HepG2 (cell line): Measurements from ENCODE around the gene ARFIP1. TPM values are rescaled to one million over a fixed set of nuclear protein-coding genes. Genes with fewer than 3 reads are reported as not detected.

Experiments used
- ATAC-seq: fragments of 200-7000 bp; cut with Tn5 transposase; 3 replicates; pipeline ENCODE4 v1.9.1; 2020; ENCODE audit warnings: mild to moderate bottlenecking, moderate library complexity
- BruUV-seq: library from RNA; stranded (reverse); fragments of 400-500 nt; replicated peaks from 2 replicates; lab custom pipeline; 2021; lab: Mats Ljungman, UMichigan
- CTCF ChIA-PET: fragments of 300-600 bp; formaldehyde crosslinking; extraction: SDS; loops from one replicate; lab custom pipeline; 2021; ENCODE audit warnings: low total read pairs, inconsistent platforms, low intra/inter-chr PET ratio; lab: Yijun Ruan, JAX
- POLR2A ChIA-PET: fragments of 350-600 bp; sonication (Branson Sonifier 250); formaldehyde crosslinking; loops from one replicate; lab custom pipeline; 2020; ENCODE audit warnings: antibody characterized with exemption, inconsistent platforms; lab: Yijun Ruan, JAX
- DNase-seq: peaks from one replicate; pipeline ENCODE4 v3.0.0-alpha.2; 2015; ENCODE audit warnings: low spot score
- FAIRE-seq: peaks from 3 replicates; lab custom pipeline; 2011; peaks lifted over from hg19 to GRCh38; lab: Jason Lieb, UNC
- H2AFZ ChIP-seq: one replicate; pipeline ENCODE4 v1.6.1; 2011; ENCODE audit warnings: low read length, inconsistent platforms
- H3K27ac ChIP-seq: fragments of 300-600 bp; 3 replicates; pipeline ENCODE4 v1.8.0; 2011; ENCODE audit warnings: mixed run types, mild to moderate bottlenecking, mixed read lengths, low read length, inconsistent platforms; ENCODE audit not compliant: insufficient read depth; ENCODE audit errors: extremely low read length
- H3K27me3 ChIP-seq, 2 experiments: fragments of 200-600 bp in 1 of 2; 2 replicates in 1 of 2; 3 replicates in 1 of 2; pipeline versions ENCODE4 v1.6.0 to v1.8.0; 2011; ENCODE audit warnings: low read length in 2 of 2, mild to moderate bottlenecking in 2 of 2, moderate library complexity in 2 of 2, inconsistent platforms in 1 of 2; ENCODE audit not compliant: insufficient read depth in 2 of 2, control insufficient read depth in 1 of 2
- H3K36me3 ChIP-seq, 2 experiments: fragments of 200-600 bp in 1 of 2; replicated peaks in 1 of 2; 2 replicates in 1 of 2; 3 replicates in 1 of 2; pipeline versions ENCODE4 v1.5.1 to v1.8.0; 2011; ENCODE audit warnings: low read length in 2 of 2, inconsistent platforms in 1 of 2; ENCODE audit not compliant: insufficient read depth in 2 of 2, control insufficient read depth in 1 of 2
- H3K4me1 ChIP-seq: 2 replicates; pipeline ENCODE4 v1.5.1; 2012; ENCODE audit warnings: low read length, inconsistent platforms; ENCODE audit not compliant: insufficient read depth
- H3K4me2 ChIP-seq: 2 replicates; pipeline ENCODE4 v1.6.0; 2011; ENCODE audit warnings: low read depth, low read length, inconsistent platforms
- H3K4me3 ChIP-seq, 3 experiments: fragments of 200-600 bp in 1 of 3; sonication (generic), shearing (Covaris generic) in 1 of 3; replicated peaks in 1 of 3; 2 replicates each; pipeline ENCODE4 v1.5.1; 2011 to 2016; ENCODE audit warnings: low read length in 3 of 3, inconsistent platforms in 2 of 3, low read depth in 2 of 3, mild to moderate bottlenecking in 2 of 3, control low read depth in 1 of 3, mixed read lengths in 1 of 3; ENCODE audit not compliant: insufficient read depth in 1 of 3
- H3K79me2 ChIP-seq: one replicate; pipeline ENCODE4 v1.6.1; 2011; ENCODE audit warnings: low read length, inconsistent platforms; ENCODE audit not compliant: insufficient read depth
- H3K9ac ChIP-seq: 2 replicates; pipeline ENCODE4 v1.6.0; 2011; ENCODE audit warnings: mild to moderate bottlenecking, low read depth, low read length, inconsistent platforms; ENCODE audit not compliant: insufficient read depth
- H3K9me3 ChIP-seq: 2 replicates; pipeline ENCODE4 v1.5.1; 2012; ENCODE audit warnings: mild to moderate bottlenecking, low read length
- H4K20me1 ChIP-seq: 2 replicates; pipeline ENCODE4 v1.6.0; 2011; ENCODE audit warnings: inconsistent platforms, mild to moderate bottlenecking, low read length, moderate library complexity; ENCODE audit not compliant: insufficient read depth
- ARID4A ChIP-seq: sonication (generic); formaldehyde crosslinking; IDR thresholded peaks from 2 replicates; pipeline ENCODE4 v1.5.0; 2020; ENCODE audit warnings: mild to moderate bottlenecking, missing genetic modification reagents, borderline replicate concordance
- CBX2 ChIP-seq, 2 experiments: fragments of 200-600 bp in 1 of 2; sonication (generic); formaldehyde crosslinking in 1 of 2; IDR thresholded peaks; 2 replicates each; pipeline versions ENCODE4 v1.7.0 to v1.8.1; 2018 to 2022; ENCODE audit warnings: low read depth in 2 of 2, low read length in 1 of 2, mild to moderate bottlenecking in 1 of 2, missing genetic modification reagents in 1 of 2
- CHD4 ChIP-seq: fragments of 200-600 bp; sonication (generic); IDR thresholded peaks from 2 replicates; pipeline ENCODE4 v1.7.0; 2017; ENCODE audit warnings: mild to moderate bottlenecking, low read length, borderline replicate concordance
- HES4 ChIP-seq: sonication (generic); formaldehyde crosslinking; IDR thresholded peaks from 2 replicates; pipeline ENCODE4 v1.9.0; 2021; ENCODE audit warnings: mild to moderate bottlenecking, missing genetic modification reagents, borderline replicate concordance
- HNRNPK ChIP-seq: fragments of 200-400 bp; formaldehyde crosslinking; IDR thresholded peaks from 2 replicates; pipeline ENCODE4 v1.6.1; 2018; ENCODE audit warnings: low read length, low read depth, moderate library complexity, mild to moderate bottlenecking; ENCODE audit not compliant: poor library complexity, severe bottlenecking
- SNAI1 ChIP-seq: sonication (generic); formaldehyde crosslinking; IDR thresholded peaks from 2 replicates; pipeline ENCODE4 v1.5.0; 2020; ENCODE audit warnings: mild to moderate bottlenecking, missing genetic modification reagents, borderline replicate concordance
- ZBTB39 ChIP-seq: sonication (generic); formaldehyde crosslinking; IDR thresholded peaks from 2 replicates; pipeline ENCODE4 v1.5.0; 2020; ENCODE audit warnings: missing genetic modification reagents
- ZNF224 ChIP-seq: sonication (generic); formaldehyde crosslinking; IDR thresholded peaks from 2 replicates; pipeline ENCODE4 v1.5.0; 2020; ENCODE audit warnings: mild to moderate bottlenecking, missing genetic modification reagents
- ZNF264 ChIP-seq: sonication (generic); formaldehyde crosslinking; IDR thresholded peaks from 2 replicates; pipeline ENCODE4 v1.4.0; 2020; ENCODE audit warnings: missing genetic modification reagents
- ZNF326 ChIP-seq: sonication (generic); formaldehyde crosslinking; IDR thresholded peaks from 2 replicates; pipeline ENCODE4 v1.4.0; 2020; ENCODE audit warnings: missing genetic modification reagents, borderline replicate concordance
- WGBS: methylation state at CpG from one replicate; pipeline ENCODE4 v1.1.6; 2017; ENCODE audit warnings: low lambda C conversion rate; 5-methylcytosine and 5-hydroxymethylcytosine counted together
- in situ Hi-C: cut with HindIII; loops from 2 replicates; pipeline ENCODE4 v1.10.0; 2017; ENCODE audit warnings: low pct_unique_long_range_greater_than_20kb; ENCODE audit not compliant: extremely low pct_ligation_motif_present
- intact Hi-C: fragments of 100-400 bp; cut with micrococcal nuclease; formaldehyde crosslinking; loops from one replicate; pipeline ENCODE4 v1.10.0; 2022; ENCODE audit not compliant: unreplicated experiment
- polyA plus RNA-seq, 8 experiments: library from polyadenylated mRNA; depleted of rRNA in 3 of 8; stranded (reverse) in 7 of 8; unstranded in 1 of 8; fragments of >200 nt; fragmentation: Illumina TruSeq in 4 of 8; extraction: Trizol in 4 of 8; gene quantifications; 2 replicates each; pipeline versions ENCODE4 v1.2.1 to v1.2.3, GENCODE V29; 2011 to 2016; ENCODE audit warnings: low read depth in 4 of 8, missing spikeins in 1 of 8, mixed read lengths in 1 of 8; ENCODE audit not compliant: insufficient read depth in 1 of 8
- total RNA-seq, 5 experiments: library from RNA; depleted of rRNA; stranded (reverse); fragments of >200 nt; fragmentation: Illumina TruSeq; extraction: Trizol; gene quantifications; 2 replicates each; pipeline ENCODE4 v1.2.3, GENCODE V29; 2016; ENCODE audit warnings: low read depth in 1 of 5

Gene ARFIP1
- total and polyA plus RNA-seq, 2 of the 13 experiments (the other 11 are each of a cell fraction or from before 2014, with no cell fraction given): 9.9 to 27.7 TPM

GRCh38 chr4:152921284-152921683 lies 141.5 kb downstream of the ARFIP1 start:
- no peak for FAIRE-seq
- H3K27me3 ChIP-seq: no peaks in the 10 kb centered on the region
- H3K27ac ChIP-seq: no peak overlapping the region
- POLR2A ChIA-PET: no interaction called here
- H3K9me3 ChIP-seq: peaks cover 26% of the 10 kb centered on the region
- no peaks in the 10 kb centered on the region for H3K79me2 ChIP-seq
- no peak overlapping the region for H3K9ac ChIP-seq
- in situ Hi-C loops (no loop called here), intact Hi-C loops (no loop called here)
- H3K4me1 ChIP-seq: no peaks in the 10 kb centered on the region
- H4K20me1 ChIP-seq: no peaks in the 10 kb centered on the region
- no peak overlapping the region for H3K4me3 ChIP-seq
- TF ChIP-seq CBX2 (IDR thresholded peaks at IDR 0.05; ENCODE audit: low read depth, low read length): no peak
- no peak for TF ChIP-seq CBX2 (CRISPR knock-in tag; IDR thresholded peaks at IDR 0.05; ENCODE audit: low read depth)
- peak; percentile 21 for TF ChIP-seq HNRNPK
- BruUV-seq: no TSS peak
- no peak for DNase-seq
- no peak for ATAC-seq
- H3K36me3 ChIP-seq: no peaks in the 10 kb centered on the region
- CTCF ChIA-PET: no interaction called here
- H2AFZ ChIP-seq: no peak overlapping the region
- H3K4me2 ChIP-seq: no peak overlapping the region

DNA sequence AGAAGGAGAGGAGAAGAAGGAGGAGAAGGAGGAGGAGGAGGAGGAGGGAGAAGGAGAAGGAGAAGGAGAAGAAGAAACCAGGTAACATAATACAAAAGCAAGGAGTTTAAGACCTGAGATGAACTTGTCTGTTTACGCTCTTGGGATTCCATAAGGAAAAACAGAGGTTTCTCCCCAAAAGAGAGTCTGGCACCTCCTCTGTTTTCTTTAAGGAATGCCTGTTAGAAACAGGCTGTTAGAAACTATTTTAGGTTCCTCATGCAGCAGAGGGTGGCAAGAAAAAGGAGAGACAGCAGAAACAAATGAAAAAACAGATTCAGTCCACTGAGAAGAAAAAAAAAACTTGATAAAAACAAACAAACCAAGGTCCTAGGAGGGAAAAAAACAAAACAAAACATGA lies 146.1 kb downstream of the ARFIP1 start:
- no peak for FAIRE-seq
- BruUV-seq: no TSS peak
- CTCF ChIA-PET: no interaction called here
- Histone ChIP-seq H3K4me3 (no peak overlapping the region), H2AFZ (no peak overlapping the region), H3K27me3 (no peaks in the 10 kb centered on the region; a peak in 1 of 5 replicates), H3K9me3 (peaks cover 4% of the 10 kb centered on the region; the same call in 1 of the 2 replicates), H3K4me2 (no peak overlapping the region), H3K36me3 (no peaks in the 10 kb centered on the region), H3K79me2 (no peaks in the 10 kb centered on the region), H3K9ac (no peak overlapping the region), H4K20me1 (no peaks in the 10 kb centered on the region), H3K27ac (no peak overlapping the region), H3K4me1 (peaks cover 5% of the 10 kb centered on the region; the same call in 1 of the 2 replicates)
- DNase-seq: no peak
- 62% methylated on average over 1 of the region's 1 CpG for WGBS
- POLR2A ChIA-PET: no interaction called here
- intact Hi-C loops: no loop called here
- in situ Hi-C loops: no loop called here
- no peak for ATAC-seq
- no peak for TF ChIP-seq HES4 (CRISPR knock-in tag)
- TF ChIP-seq ARID4A (CRISPR knock-in tag): no peak
- no peak for TF ChIP-seq ZNF326 (CRISPR knock-in tag)
- TF ChIP-seq ZBTB39 (CRISPR knock-in tag): no peak
- no peak for TF ChIP-seq CHD4
- no peak for TF ChIP-seq ZNF224 (CRISPR knock-in tag)
- TF ChIP-seq ZNF264 (CRISPR knock-in tag): no peak
- no peak for TF ChIP-seq SNAI1 (CRISPR knock-in tag)
